Spleen (tissue), 3 donors: Measurements from ENCODE around the gene HS3ST4.

ENCODE experiments used
- POLR2A ChIP-seq, 3 donors: fragments of 450-650 bp; IDR thresholded peaks; one replicate each; pipeline ENCODE4 v1.5.1; 2017; ENCODE audit warnings: antibody characterized with exemption in 3 of 3, mild to moderate bottlenecking in 1 of 3
- POLR2AphosphoS5 ChIP-seq, 3 donors: sonication (generic); formaldehyde crosslinking; IDR thresholded peaks; one replicate each; pipeline ENCODE4 v1.5.1; 2017; ENCODE audit warnings: antibody characterized with exemption in 3 of 3

- no peak for TF ChIP-seq POLR2A (IDR thresholded peaks at IDR 0.05)
- no peak for TF ChIP-seq POLR2AphosphoS5 (IDR thresholded peaks at IDR 0.05)
Measured at GRCh38 chr16:26070302-26071100, 378.7 kb downstream of the HS3ST4 start.
